ENCODE data around the gene TFB1M. TPM values are rescaled to one million over a fixed set of nuclear protein-coding genes. Genes with fewer than 3 reads are reported as not detected.

Gene TFB1M
- total and polyA plus RNA-seq, 2 donors (not counting 3 experiments of a cell fraction or from before 2014, with no cell fraction given) = 12.9 to 35.5 TPM

DNA sequence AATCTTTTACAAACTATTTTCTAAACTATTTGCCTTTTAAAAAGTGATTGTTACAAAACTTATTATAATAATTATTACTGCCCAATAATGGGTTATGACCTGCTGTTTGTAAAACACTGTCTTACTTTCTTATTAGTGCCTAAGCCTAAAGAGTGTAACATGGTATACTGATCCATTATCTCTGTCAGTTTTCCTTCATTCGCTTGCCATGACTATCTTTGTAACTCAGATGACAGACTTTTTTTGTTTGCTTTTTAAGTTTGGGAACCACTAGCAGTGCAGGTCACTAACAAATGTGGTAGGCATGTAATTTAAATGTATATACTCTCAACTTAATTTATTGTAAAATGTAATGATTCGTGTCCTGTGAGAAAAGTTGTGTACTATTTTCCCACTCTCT lies 9.9 kb upstream of the TFB1M start:
- no peaks in the 10 kb centered on the region for H3K36me3 ChIP-seq (ENCODE audit: control insufficient read depth in 2 of 2, extremely low read depth in 1 of 2, insufficient read depth in 2 of 2, low read length in 2 of 2)
- no TSS peak for BruUV-seq (replicated peaks)
- no peaks in the 10 kb centered on the region for H3K9me3 ChIP-seq (replicated peaks; ENCODE audit: control insufficient read depth, insufficient read depth, low read length)
- intact Hi-C loops (cut with micrococcal nuclease) = loop anchor here (10.0 kb wide), 3 partner anchors 381 to 1361 kb away; no protein-coding TSS in a partner anchor
- no peaks in the 10 kb centered on the region for H3K79me2 ChIP-seq (ENCODE audit: control insufficient read depth, insufficient read depth, low read length)
- H3K4me3 ChIP-seq (replicated peaks in 1 of 3; ENCODE audit: insufficient read depth in 1 of 3, low read depth in 1 of 3, low read length in 3 of 3) = no peak overlapping the region
- ChIA-PET POLR2A (no interaction called here), CTCF (interaction anchor here (1.2 to 2.1 kb wide), 3 partner anchors 9 to 205 kb away, joined by 3 to 9 read pairs (median 3); no protein-coding TSS in a partner anchor)
- H3K9me1 ChIP-seq (replicated peaks; ENCODE audit: control insufficient read depth, extremely low read depth, insufficient read depth, low read length) = no peaks in the 10 kb centered on the region
- H3K4me1 ChIP-seq (ENCODE audit: control insufficient read depth, extremely low read depth, insufficient read depth, low read length) = peaks cover 9% of the 10 kb centered on the region
- no peak overlapping the region for H3K4me2 ChIP-seq (ENCODE audit: insufficient read depth, low read length)
- TF ChIP-seq MYC (IDR thresholded peaks at IDR 0.05; ENCODE audit: low read depth, low read length) (no peak), POLR2A (IDR thresholded peaks at IDR 0.05; ENCODE audit: low read depth, low read length) (no peak), FOS (IDR thresholded peaks at IDR 0.05; ENCODE audit: borderline replicate concordance, insufficient read depth, low read length) (no peak), EZH2 (IDR thresholded peaks at IDR 0.05; ENCODE audit: borderline replicate concordance, low read depth, low read length, severe bottlenecking) (no peak), CTCF (IDR thresholded peaks at IDR 0.05; ENCODE audit: extremely low read depth in 1 of 2, insufficient read depth in 1 of 2, low read depth in 1 of 2, low read length in 2 of 2) (no peak), GATA2 (IDR thresholded peaks at IDR 0.05; ENCODE audit: insufficient read depth, insufficient read length, low read depth, low read length) (no peak), JUN (IDR thresholded peaks at IDR 0.05; ENCODE audit: borderline replicate concordance, insufficient read depth, insufficient read length, low read depth) (no peak), POLR2AphosphoS5 (IDR thresholded peaks at IDR 0.05; ENCODE audit: insufficient read depth, low read depth, low read length) (no peak)
- TF ChIP-seq, protein P1, sequence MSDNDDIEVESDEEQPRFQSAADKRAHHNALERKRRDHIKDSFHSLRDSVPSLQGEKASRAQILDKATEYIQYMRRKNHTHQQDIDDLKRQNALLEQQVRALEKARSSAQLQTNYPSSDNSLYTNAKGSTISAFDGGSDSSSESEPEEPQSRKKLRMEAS (IDR thresholded peaks at IDR 0.05; ENCODE audit: insufficient read depth, insufficient read length) = no peak
- dilution Hi-C loops (cut with MboI; ENCODE audit: extremely low pct_ligation_motif_present, low sequenced_read_pairs) = no loop called here
- DNase-seq (ENCODE audit: low read depth, low spot score) (no peak), FAIRE-seq (no peak)
- H4K20me1 ChIP-seq (replicated peaks; ENCODE audit: control insufficient read depth, extremely low read depth, insufficient read depth, low read length) = no peaks in the 10 kb centered on the region
- H3K27me3 ChIP-seq (ENCODE audit: control insufficient read depth in 2 of 2, insufficient read depth in 2 of 2, low read length in 2 of 2) = no peaks in the 10 kb centered on the region
- no peak overlapping the region for H2AFZ ChIP-seq (ENCODE audit: low read depth, low read length)
- H3K9ac ChIP-seq (replicated peaks; ENCODE audit: extremely low read depth, insufficient read depth, low read length) = no peak overlapping the region
- no peak overlapping the region for H3K27ac ChIP-seq (ENCODE audit: insufficient read depth, low read depth, low read length)

Measured in endothelial cell of umbilical vein (primary cell).